SU-DHL-6 (cell line): Measurements from ENCODE around the gene MYO1D.

ENCODE experiments used
- H2AFZ ChIP-seq: fragments of 200-600 bp; sonication (generic); 2 replicates; pipeline ENCODE4 v1.6.1; 2014; ENCODE audit warnings: low read depth, mild to moderate bottlenecking, moderate library complexity, mixed read lengths, antibody characterized with exemption, low read length; ENCODE audit not compliant: severe bottlenecking
- H3F3A ChIP-seq: fragments of 200-600 bp; shearing (Covaris generic); 2 replicates; pipeline ENCODE4 v1.6.0; 2016; ENCODE audit warnings: antibody characterized with exemption, mild to moderate bottlenecking; ENCODE audit not compliant: insufficient read depth
- H3K27ac ChIP-seq: fragments of 200-600 bp; sonication (generic); 2 replicates; pipeline ENCODE4 v1.5.1; 2016; ENCODE audit warnings: low read depth, mild to moderate bottlenecking, low read length, moderate library complexity, mixed read lengths
- H3K27me3 ChIP-seq: fragments of 200-600 bp; sonication (generic), shearing (Covaris generic); 2 replicates; pipeline ENCODE4 v1.6.0; 2014; ENCODE audit warnings: mild to moderate bottlenecking, low read length
- H3K36me3 ChIP-seq: fragments of 200-600 bp; sonication (generic); 2 replicates; pipeline ENCODE4 v1.6.1; 2014; ENCODE audit warnings: mild to moderate bottlenecking, low read length, mixed read lengths
- H3K4me2 ChIP-seq: fragments of 300-600, 200-600 bp; shearing (Covaris generic), sonication (generic); 2 replicates; pipeline ENCODE4 v1.6.0; 2014; ENCODE audit warnings: low read length, low read depth, mild to moderate bottlenecking; ENCODE audit not compliant: poor library complexity, severe bottlenecking
- H3K4me3 ChIP-seq: fragments of 200-600 bp; sonication (generic); 2 replicates; pipeline ENCODE4 v1.5.1; 2014; ENCODE audit warnings: antibody characterized with exemption, low read length, mild to moderate bottlenecking, mixed read lengths; ENCODE audit not compliant: insufficient read depth, poor library complexity, severe bottlenecking
- H3K79me2 ChIP-seq: fragments of 200-600 bp; sonication (generic); 2 replicates; pipeline ENCODE4 v1.6.1; 2014; ENCODE audit warnings: mild to moderate bottlenecking, low read length, moderate library complexity; ENCODE audit not compliant: insufficient read depth
- H3K9ac ChIP-seq: fragments of 200-600 bp; sonication (generic); 2 replicates; pipeline ENCODE4 v1.7.0; 2014; ENCODE audit warnings: mild to moderate bottlenecking, low read length
- H3K9me2 ChIP-seq: fragments of 200-600 bp; sonication (generic); replicated peaks from 2 replicates; pipeline ENCODE4 v1.6.1; 2014; ENCODE audit warnings: low read length; ENCODE audit not compliant: insufficient read depth
- H3K9me3 ChIP-seq: fragments of 200-600 bp; sonication (generic); 2 replicates; pipeline ENCODE4 v1.6.1; 2014; ENCODE audit warnings: low read length, mixed read lengths; ENCODE audit not compliant: insufficient read depth
- H4K20me1 ChIP-seq: fragments of 200-600 bp; sonication (generic); 2 replicates; pipeline ENCODE4 v1.6.1; 2014; ENCODE audit warnings: low read depth, mild to moderate bottlenecking, antibody characterized with exemption, low read length, moderate library complexity, mixed read lengths
- CTCF ChIP-seq: fragments of 200-600 bp; sonication (generic); IDR thresholded peaks from one replicate; pipeline ENCODE4 v1.5.1; 2017; ENCODE audit warnings: antibody characterized with exemption, mild to moderate bottlenecking, low read length, moderate library complexity; ENCODE audit not compliant: insufficient read depth, poor library complexity, severe bottlenecking
- EZH2phosphoT487 ChIP-seq: fragments of 200-600 bp; sonication (generic), shearing (Covaris generic); conservative IDR thresholded peaks from 2 replicates; pipeline ENCODE4 v1.6.1; 2018; ENCODE audit warnings: mild to moderate bottlenecking, antibody characterized with exemption, low read length, moderate library complexity, mixed read lengths

Gene MYO1D

GRCh38 chr17:32493976-32494513 lies 382.9 kb downstream of the MYO1D start:
- Histone ChIP-seq H3K27me3 (no peaks in the 10 kb centered on the region), H3K4me2 (no peak overlapping the region), H3K9me3 (no peaks in the 10 kb centered on the region), H3K79me2 (no peaks in the 10 kb centered on the region), H3K36me3 (no peaks in the 10 kb centered on the region), H3K9me2 (no peaks in the 10 kb centered on the region), H3F3A (0 out of 2 replicates have a peak, but pooled peaks cover 3% of the 10 kb centered on the region), H3K9ac (no peak overlapping the region), H2AFZ (no peak overlapping the region), H3K27ac (no peak overlapping the region), H4K20me1 (no peaks in the 10 kb centered on the region), H3K4me3 (no peak overlapping the region)
- TF ChIP-seq CTCF (no peak), EZH2phosphoT487 (no peak)

- Histone ChIP-seq H2AFZ (no peak overlapping the region), H3K4me3 (no peak overlapping the region), H3K27ac (no peak overlapping the region), H3F3A (0 out of 2 replicates have a peak, but pooled peaks cover 3% of the 10 kb centered on the region), H3K36me3 (no peaks in the 10 kb centered on the region), H3K9me3 (no peaks in the 10 kb centered on the region), H3K27me3 (no peaks in the 10 kb centered on the region), H3K9ac (no peak overlapping the region), H3K79me2 (no peaks in the 10 kb centered on the region), H3K4me2 (no peak overlapping the region), H3K9me2 (no peaks in the 10 kb centered on the region), H4K20me1 (no peaks in the 10 kb centered on the region)
- no peak for TF ChIP-seq CTCF
These were observed 383.4 kb downstream of the MYO1D start for GRCh38 chr17:32493571-32493970.

- Histone ChIP-seq H3K36me3 (no peaks in the 10 kb centered on the region), H3K9me3 (no peaks in the 10 kb centered on the region), H3K4me3 (no peak overlapping the region), H3K9ac (no peak overlapping the region), H3K79me2 (no peaks in the 10 kb centered on the region), H3K9me2 (no peaks in the 10 kb centered on the region), H3K27me3 (no peaks in the 10 kb centered on the region), H2AFZ (no peak overlapping the region), H3F3A (0 out of 2 replicates have a peak, but pooled peaks cover 3% of the 10 kb centered on the region), H3K4me2 (no peak overlapping the region), H4K20me1 (no peaks in the 10 kb centered on the region), H3K27ac (no peak overlapping the region)
- TF ChIP-seq CTCF = no peak
These were observed 384.2 kb downstream of the MYO1D start for GRCh38 chr17:32492648-32493289.
